K562 (cell line): ENCODE data around the gene PPT1.

Experiments used
- ATF1 ChIP-seq, 2 experiments: fragments of 450-650 bp in 1 of 2; IDR thresholded peaks; 2 replicates each; pipeline ENCODE4 v1.6.1; 2016; ENCODE audit warnings: missing compliant biosample characterization in 1 of 2, missing genetic modification characterization in 1 of 2
- MLX ChIP-seq, 2 experiments: fragments of 450-650 bp in 1 of 2; sonication (generic) in 1 of 2; formaldehyde crosslinking; conservative IDR thresholded peaks; 2 replicates each; pipeline versions ENCODE4 v1.4.0 to v1.8.1; 2020 to 2022; ENCODE audit warnings: mild to moderate bottlenecking in 1 of 2, missing genetic modification reagents in 1 of 2
- TF ChIP-seq, protein P1 (sequence below), 3 experiments: IDR thresholded peaks in 2 of 3; conservative IDR thresholded peaks in 1 of 3; 2 replicates each; pipeline ENCODE4 v1.5.1; 2011 to 2012; ENCODE audit warnings: low read length in 3 of 3, mild to moderate bottlenecking in 3 of 3, control low read depth in 2 of 3, improper control_type of control experiment in 1 of 3, inconsistent platforms in 1 of 3, low read depth in 1 of 3, mixed read lengths in 1 of 3, moderate library complexity in 1 of 3; ENCODE audit not compliant: insufficient read depth in 2 of 3
- TF ChIP-seq, protein P2 (sequence below): fragments of 450-650 bp; IDR thresholded peaks from 2 replicates; pipeline ENCODE4 v1.6.1; 2016; ENCODE audit warnings: low read depth, mild to moderate bottlenecking, moderate library complexity

GRCh38 chr1:40047769-40048168 is 49.3 kb downstream of the PPT1 start:
- TF ChIP-seq, protein P1, sequence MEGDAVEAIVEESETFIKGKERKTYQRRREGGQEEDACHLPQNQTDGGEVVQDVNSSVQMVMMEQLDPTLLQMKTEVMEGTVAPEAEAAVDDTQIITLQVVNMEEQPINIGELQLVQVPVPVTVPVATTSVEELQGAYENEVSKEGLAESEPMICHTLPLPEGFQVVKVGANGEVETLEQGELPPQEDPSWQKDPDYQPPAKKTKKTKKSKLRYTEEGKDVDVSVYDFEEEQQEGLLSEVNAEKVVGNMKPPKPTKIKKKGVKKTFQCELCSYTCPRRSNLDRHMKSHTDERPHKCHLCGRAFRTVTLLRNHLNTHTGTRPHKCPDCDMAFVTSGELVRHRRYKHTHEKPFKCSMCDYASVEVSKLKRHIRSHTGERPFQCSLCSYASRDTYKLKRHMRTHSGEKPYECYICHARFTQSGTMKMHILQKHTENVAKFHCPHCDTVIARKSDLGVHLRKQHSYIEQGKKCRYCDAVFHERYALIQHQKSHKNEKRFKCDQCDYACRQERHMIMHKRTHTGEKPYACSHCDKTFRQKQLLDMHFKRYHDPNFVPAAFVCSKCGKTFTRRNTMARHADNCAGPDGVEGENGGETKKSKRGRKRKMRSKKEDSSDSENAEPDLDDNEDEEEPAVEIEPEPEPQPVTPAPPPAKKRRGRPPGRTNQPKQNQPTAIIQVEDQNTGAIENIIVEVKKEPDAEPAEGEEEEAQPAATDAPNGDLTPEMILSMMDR (IDR thresholded peaks at IDR 0.05 in 2 of 3, conservative IDR thresholded peaks at IDR 0.05 in 1 of 3; ENCODE audit: insufficient read depth in 2 of 3, low read depth in 1 of 3, low read length in 3 of 3): no peak
- TF ChIP-seq, protein P2, sequence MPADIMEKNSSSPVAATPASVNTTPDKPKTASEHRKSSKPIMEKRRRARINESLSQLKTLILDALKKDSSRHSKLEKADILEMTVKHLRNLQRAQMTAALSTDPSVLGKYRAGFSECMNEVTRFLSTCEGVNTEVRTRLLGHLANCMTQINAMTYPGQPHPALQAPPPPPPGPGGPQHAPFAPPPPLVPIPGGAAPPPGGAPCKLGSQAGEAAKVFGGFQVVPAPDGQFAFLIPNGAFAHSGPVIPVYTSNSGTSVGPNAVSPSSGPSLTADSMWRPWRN: no peak
- TF ChIP-seq ATF1 (CRISPR knock-in tag; IDR thresholded peaks at IDR 0.05) (no peak), ATF1 (tag; IDR thresholded peaks at IDR 0.05) (no peak), MLX (CRISPR knock-in tag; conservative IDR thresholded peaks at IDR 0.05) (no peak)
